Endothelial cell of umbilical vein (primary cell): ENCODE data around the gene KIDINS220. TPM values are rescaled to one million over a fixed set of nuclear protein-coding genes. Genes with fewer than 3 reads are reported as not detected.

Experiments used
- BruUV-seq: library from RNA; stranded (reverse); fragments of 400-500 nt; replicated peaks from 2 replicates; lab custom pipeline; 2021; lab: Mats Ljungman, UMichigan
- CTCF ChIA-PET: fragments of 300-600, 350-600 bp; sonication (Branson Sonifier 250); formaldehyde crosslinking; loops from one replicate; lab custom pipeline; 2021; ENCODE audit warnings: antibody characterized with exemption, inconsistent platforms; lab: Charles Lee
- POLR2A ChIA-PET: fragments of 300-600, 350-600 bp; sonication (Branson Sonifier 250); formaldehyde crosslinking; loops from one replicate; lab custom pipeline; 2021; ENCODE audit warnings: antibody characterized with exemption, inconsistent platforms; lab: Charles Lee
- DNase-seq: peaks from one replicate; pipeline ENCODE4 v3.0.0-alpha.2; 2011; ENCODE audit warnings: low read depth, low spot score
- FAIRE-seq: peaks from 2 replicates; lab custom pipeline; 2011; peaks lifted over from hg19 to GRCh38; lab: Jason Lieb, UNC
- H2AFZ ChIP-seq: 2 replicates; pipeline ENCODE4 v1.6.0; 2012; ENCODE audit warnings: low read depth, low read length, control low read depth, inconsistent platforms
- H3K27ac ChIP-seq: 2 replicates; pipeline ENCODE4 v1.5.1; 2011; ENCODE audit warnings: low read depth, mild to moderate bottlenecking, control low read depth, low read length, moderate library complexity; ENCODE audit not compliant: insufficient read depth
- H3K27me3 ChIP-seq, 2 experiments: 2 replicates each; pipeline versions ENCODE4 v1.6.0 to v1.6.1; 2011; ENCODE audit warnings: low read length in 2 of 2, mixed read lengths in 1 of 2; ENCODE audit not compliant: control insufficient read depth in 2 of 2, insufficient read depth in 2 of 2
- H3K36me3 ChIP-seq, 2 experiments: 2 replicates in 1 of 2; 3 replicates in 1 of 2; pipeline ENCODE4 v1.5.1; 2011; ENCODE audit warnings: low read length in 2 of 2, mild to moderate bottlenecking in 1 of 2, moderate library complexity in 1 of 2; ENCODE audit not compliant: control insufficient read depth in 2 of 2, insufficient read depth in 2 of 2; ENCODE audit errors: extremely low read depth in 1 of 2
- H3K4me1 ChIP-seq: 3 replicates; pipeline ENCODE4 v1.5.1; 2011; ENCODE audit warnings: mild to moderate bottlenecking, low read length; ENCODE audit not compliant: control insufficient read depth, insufficient read depth; ENCODE audit errors: extremely low read depth
- H3K4me2 ChIP-seq: 2 replicates; pipeline ENCODE4 v1.6.1; 2011; ENCODE audit warnings: low read length, control low read depth, mixed read lengths; ENCODE audit not compliant: insufficient read depth
- H3K4me3 ChIP-seq, 3 experiments: fragments of 200-600 bp in 1 of 3; sonication (generic), shearing (Covaris generic) in 1 of 3; replicated peaks in 1 of 3; 2 replicates each; pipeline ENCODE4 v1.5.1; 2011 to 2016; ENCODE audit warnings: control low read depth in 3 of 3, low read length in 3 of 3, mild to moderate bottlenecking in 2 of 3, inconsistent platforms in 1 of 3, low read depth in 1 of 3, moderate library complexity in 1 of 3; ENCODE audit not compliant: insufficient read depth in 1 of 3
- H3K79me2 ChIP-seq: 2 replicates; pipeline ENCODE4 v1.6.0; 2012; ENCODE audit warnings: low read length, inconsistent platforms; ENCODE audit not compliant: control insufficient read depth, insufficient read depth
- H3K9ac ChIP-seq: replicated peaks from 2 replicates; pipeline ENCODE3; 2011; ENCODE audit warnings: low read length, control low read depth; ENCODE audit not compliant: insufficient read depth; ENCODE audit errors: extremely low read depth
- H3K9me1 ChIP-seq: replicated peaks from 3 replicates; pipeline ENCODE4 v1.6.0; 2011; ENCODE audit warnings: mild to moderate bottlenecking, low read length; ENCODE audit not compliant: control insufficient read depth, insufficient read depth; ENCODE audit errors: extremely low read depth
- H3K9me3 ChIP-seq: replicated peaks from 2 replicates; pipeline ENCODE4 v1.5.1; 2012; ENCODE audit warnings: low read length, inconsistent platforms; ENCODE audit not compliant: control insufficient read depth, insufficient read depth
- H4K20me1 ChIP-seq: replicated peaks from 2 replicates; pipeline ENCODE3; 2011; ENCODE audit warnings: mild to moderate bottlenecking, low read length; ENCODE audit not compliant: control insufficient read depth, insufficient read depth; ENCODE audit errors: extremely low read depth
- EZH2 ChIP-seq: IDR thresholded peaks from 2 replicates; pipeline ENCODE4 v1.6.1; 2012; ENCODE audit warnings: borderline replicate concordance, low read depth, mild to moderate bottlenecking, moderate library complexity, low read length, inconsistent platforms; ENCODE audit not compliant: severe bottlenecking
- FOS ChIP-seq: IDR thresholded peaks from 2 replicates; pipeline ENCODE4 v1.6.1; 2011; ENCODE audit warnings: mild to moderate bottlenecking, low read length, moderate library complexity, borderline replicate concordance; ENCODE audit not compliant: insufficient read depth
- GATA2 ChIP-seq: IDR thresholded peaks from 2 replicates; pipeline ENCODE4 v1.7.0; 2011; ENCODE audit warnings: low read depth, mild to moderate bottlenecking, moderate library complexity, mixed read lengths, low read length; ENCODE audit not compliant: insufficient read length, insufficient read depth
- JUN ChIP-seq: IDR thresholded peaks from 2 replicates; pipeline ENCODE4 v1.6.1; 2011; ENCODE audit warnings: borderline replicate concordance, low read depth; ENCODE audit not compliant: insufficient read length, insufficient read depth
- MYC ChIP-seq: IDR thresholded peaks from one replicate; pipeline ENCODE4 v1.6.1; 2011; ENCODE audit warnings: mild to moderate bottlenecking, low read depth, low read length
- POLR2A ChIP-seq: IDR thresholded peaks from 2 replicates; pipeline ENCODE4 v1.6.1; 2012; ENCODE audit warnings: low read depth, mild to moderate bottlenecking, control low read depth, low read length
- POLR2AphosphoS5 ChIP-seq: IDR thresholded peaks from 2 replicates; pipeline ENCODE4 v1.6.1; 2012; ENCODE audit warnings: low read depth, mild to moderate bottlenecking, control low read depth, low read length, moderate library complexity; ENCODE audit not compliant: insufficient read depth
- dilution Hi-C: fragments of 300-500 bp; cut with MboI; formaldehyde crosslinking; loops from one replicate; pipeline ENCODE4 v1.15.0; 2019; ENCODE audit warnings: low sequenced_read_pairs; ENCODE audit not compliant: extremely low pct_ligation_motif_present
- intact Hi-C: fragments of 100-400 bp; cut with micrococcal nuclease; formaldehyde crosslinking; loops from one replicate; pipeline ENCODE4 v1.10.0; 2022
- polyA plus RNA-seq, 4 experiments: library from polyadenylated mRNA; depleted of rRNA in 3 of 4; stranded (reverse) in 3 of 4; unstranded in 1 of 4; fragments of >200 nt; gene quantifications; 2 replicates each; pipeline versions ENCODE4 v1.2.1 to v1.2.3, GENCODE V29; 2011 to 2012; ENCODE audit warnings: missing spikeins in 1 of 4
- total RNA-seq: library from RNA; stranded (reverse); gene quantifications from 2 replicates; pipeline ENCODE4 v1.2.3, GENCODE V29; 2021
- TF ChIP-seq, protein P1 (sequence below), 2 donors: IDR thresholded peaks; 1 replicate in 1 of 2; 2 replicates in 1 of 2; pipeline ENCODE4 v1.5.1; 2011; ENCODE audit warnings: low read length in 2 of 2, mild to moderate bottlenecking in 2 of 2, moderate library complexity in 2 of 2, control low read depth in 1 of 2, inconsistent platforms in 1 of 2, low read depth in 1 of 2; ENCODE audit not compliant: insufficient read depth in 1 of 2; ENCODE audit errors: extremely low read depth in 1 of 2
- TF ChIP-seq, protein P2 (sequence below): IDR thresholded peaks from 2 replicates; pipeline ENCODE4 v1.6.1; 2011; ENCODE audit not compliant: insufficient read depth, insufficient read length

The KIDINS220 gene
- total and polyA plus RNA-seq, 2 donors (not counting 3 experiments of a cell fraction or from before 2014, with no cell fraction given), result 33.9 to 41.3 TPM

DNA sequence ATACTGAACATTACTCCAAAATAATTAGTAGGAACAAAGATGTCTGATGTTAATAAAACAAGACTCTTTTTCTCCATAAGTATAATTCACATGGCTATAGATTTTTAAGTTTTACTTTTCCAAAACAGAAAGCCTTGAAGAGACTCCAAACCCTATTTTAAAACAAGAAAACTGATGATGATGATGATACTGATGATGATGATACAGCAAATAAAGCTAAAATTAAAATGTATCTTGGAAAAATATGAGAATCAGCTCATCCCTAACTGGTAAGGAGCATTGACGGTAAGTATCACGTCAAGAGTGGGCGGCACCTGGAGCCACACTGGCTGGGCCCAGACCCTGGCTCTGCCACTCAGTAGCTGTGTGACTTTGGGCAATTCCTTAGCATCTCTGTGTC lies 116.0 kb downstream of the KIDINS220 start:
- Histone ChIP-seq H3K4me2 (no peak overlapping the region), H4K20me1 (no peaks in the 10 kb centered on the region), H3K36me3 (no peaks in the 10 kb centered on the region), H3K4me3 (no peak overlapping the region), H3K27ac (no peak overlapping the region), H3K9me3 (no peaks in the 10 kb centered on the region), H2AFZ (no peak overlapping the region), H3K4me1 (no peaks in the 10 kb centered on the region), H3K79me2 (no peaks in the 10 kb centered on the region), H3K9ac (no peak overlapping the region), H3K27me3 (no peaks in the 10 kb centered on the region), H3K9me1 (no peaks in the 10 kb centered on the region)
- ChIA-PET CTCF (interaction anchor here (0.6 kb wide), 1 partner anchor 1294 kb away, joined by 3 read pairs; no protein-coding TSS in a partner anchor), POLR2A (no interaction called here)
- BruUV-seq, result no TSS peak
- intact Hi-C loops, result no loop called here
- no peak for FAIRE-seq
- dilution Hi-C loops, result no loop called here
- no peak for DNase-seq
- TF ChIP-seq JUN (no peak), MYC (no peak), POLR2AphosphoS5 (no peak), GATA2 (no peak), EZH2 (no peak), FOS (no peak), POLR2A (no peak)
- TF ChIP-seq, protein P1, sequence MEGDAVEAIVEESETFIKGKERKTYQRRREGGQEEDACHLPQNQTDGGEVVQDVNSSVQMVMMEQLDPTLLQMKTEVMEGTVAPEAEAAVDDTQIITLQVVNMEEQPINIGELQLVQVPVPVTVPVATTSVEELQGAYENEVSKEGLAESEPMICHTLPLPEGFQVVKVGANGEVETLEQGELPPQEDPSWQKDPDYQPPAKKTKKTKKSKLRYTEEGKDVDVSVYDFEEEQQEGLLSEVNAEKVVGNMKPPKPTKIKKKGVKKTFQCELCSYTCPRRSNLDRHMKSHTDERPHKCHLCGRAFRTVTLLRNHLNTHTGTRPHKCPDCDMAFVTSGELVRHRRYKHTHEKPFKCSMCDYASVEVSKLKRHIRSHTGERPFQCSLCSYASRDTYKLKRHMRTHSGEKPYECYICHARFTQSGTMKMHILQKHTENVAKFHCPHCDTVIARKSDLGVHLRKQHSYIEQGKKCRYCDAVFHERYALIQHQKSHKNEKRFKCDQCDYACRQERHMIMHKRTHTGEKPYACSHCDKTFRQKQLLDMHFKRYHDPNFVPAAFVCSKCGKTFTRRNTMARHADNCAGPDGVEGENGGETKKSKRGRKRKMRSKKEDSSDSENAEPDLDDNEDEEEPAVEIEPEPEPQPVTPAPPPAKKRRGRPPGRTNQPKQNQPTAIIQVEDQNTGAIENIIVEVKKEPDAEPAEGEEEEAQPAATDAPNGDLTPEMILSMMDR (IDR thresholded peaks at IDR 0.05; ENCODE audit: extremely low read depth in 1 of 2, insufficient read depth in 1 of 2, low read depth in 1 of 2, low read length in 2 of 2), result no peak
- TF ChIP-seq, protein P2, sequence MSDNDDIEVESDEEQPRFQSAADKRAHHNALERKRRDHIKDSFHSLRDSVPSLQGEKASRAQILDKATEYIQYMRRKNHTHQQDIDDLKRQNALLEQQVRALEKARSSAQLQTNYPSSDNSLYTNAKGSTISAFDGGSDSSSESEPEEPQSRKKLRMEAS, result no peak
